ENCODE results near the gene PRADC1. TPM values are rescaled to one million over a fixed set of nuclear protein-coding genes. Genes with fewer than 3 reads are reported as not detected.

Gene PRADC1
- total and polyA plus RNA-seq, 2 donors (not counting 1 experiment from before 2014, with no cell fraction given) = 2.3 to 4.6 TPM

- H3K9ac ChIP-seq (ENCODE audit: low read length) = no peak overlapping the region
- H2AFZ ChIP-seq (ENCODE audit: insufficient read depth, low read depth, low read length, poor library complexity, severe bottlenecking) = no peak overlapping the region
- no peak overlapping the region for H3K27ac ChIP-seq (ENCODE audit: low read length in 2 of 2)
- H4K20me1 ChIP-seq (ENCODE audit: control insufficient read depth, insufficient read depth, low read length, poor library complexity, severe bottlenecking) = peaks cover 3% of the 10 kb centered on the region
- no peaks in the 10 kb centered on the region for H3K9me3 ChIP-seq (ENCODE audit: control extremely low read depth in 1 of 3, control insufficient read depth in 2 of 3, insufficient read depth in 1 of 3, low read length in 2 of 3)
- DNase-seq = no peak
- TF ChIP-seq CTCF (IDR thresholded peaks at IDR 0.05) = no peak
- TF ChIP-seq EZH2 (IDR thresholded peaks at IDR 0.05; ENCODE audit: borderline replicate concordance, insufficient read depth, low read depth, low read length, poor library complexity, severe bottlenecking) = no peak
- WGBS (ENCODE audit: insufficient coverage) = 96% methylated on average over 5 of the region's 10 CpGs
- no peak for ATAC-seq (ENCODE audit: low read depth)
- Mint-ChIP-seq H3K27me3 (no peaks in the 10 kb centered on the region), H3K4me3 (no peak overlapping the region), H3K4me1 (no peaks in the 10 kb centered on the region), H3K9me3 (ENCODE audit: insufficient read depth) (no peaks in the 10 kb centered on the region), H3K27ac (no peak overlapping the region)
- no peaks in the 10 kb centered on the region for H3K27me3 ChIP-seq (replicated peaks in 1 of 4; ENCODE audit: control extremely low read depth in 1 of 4, control insufficient read depth in 3 of 4, insufficient read depth in 4 of 4, low read length in 3 of 4)
- H3K79me2 ChIP-seq (ENCODE audit: control insufficient read depth, insufficient read depth, low read length) = no peaks in the 10 kb centered on the region
- no peak overlapping the region for H3K4me3 ChIP-seq (ENCODE audit: control extremely low read depth in 1 of 5, extremely low read depth in 1 of 5, insufficient read depth in 1 of 5, low read depth in 2 of 5, low read length in 4 of 5)
- H3K36me3 ChIP-seq (replicated peaks in 1 of 2; ENCODE audit: control extremely low read depth in 1 of 2, control insufficient read depth in 1 of 2, extremely low read depth in 1 of 2, insufficient read depth in 2 of 2, low read length in 1 of 2) = peaks cover 0 to 40% of the 10 kb centered on the region in 2 experiments
- CTCF ChIA-PET = interaction anchor here (1.5 kb wide), 1 partner anchor 31 kb away, joined by 3 read pairs; no protein-coding TSS in a partner anchor
- H3K4me2 ChIP-seq (replicated peaks; ENCODE audit: low read depth, low read length, poor library complexity, severe bottlenecking) = no peak overlapping the region
- intact Hi-C loops (cut with micrococcal nuclease) = no loop called here
- POLR2A ChIA-PET = interaction anchor here (0.5 kb wide), 1 partner anchor 27 kb away, joined by 3 read pairs; the partner anchor contains the start of gene FBXO41
- H3K4me1 ChIP-seq (ENCODE audit: control insufficient read depth in 2 of 2, insufficient read depth in 2 of 2, low read length in 2 of 2) = no peaks in the 10 kb centered on the region
These were observed 24.5 kb upstream of the PRADC1 start for GRCh38 chr2:73257425-73258125.

- no peak overlapping the region for H3K4me2 ChIP-seq (replicated peaks; ENCODE audit: low read depth, low read length, poor library complexity, severe bottlenecking)
- no peaks in the 10 kb centered on the region for H3K4me1 Mint-ChIP-seq
- peaks cover 4% of the 10 kb centered on the region for H4K20me1 ChIP-seq (ENCODE audit: control insufficient read depth, insufficient read depth, low read length, poor library complexity, severe bottlenecking)
- no peaks in the 10 kb centered on the region for H3K9me3 ChIP-seq (ENCODE audit: control extremely low read depth in 1 of 3, control insufficient read depth in 2 of 3, insufficient read depth in 1 of 3, low read length in 2 of 3)
- H3K79me2 ChIP-seq (ENCODE audit: control insufficient read depth, insufficient read depth, low read length) = no peaks in the 10 kb centered on the region
- no peak overlapping the region for H3K27ac Mint-ChIP-seq
- H3K27ac ChIP-seq (ENCODE audit: low read length in 2 of 2) = no peak overlapping the region
- H3K9me3 Mint-ChIP-seq (ENCODE audit: insufficient read depth) = no peaks in the 10 kb centered on the region
- H3K27me3 Mint-ChIP-seq = no peaks in the 10 kb centered on the region
- no peaks in the 10 kb centered on the region for H3K27me3 ChIP-seq (replicated peaks in 1 of 4; ENCODE audit: control extremely low read depth in 1 of 4, control insufficient read depth in 3 of 4, insufficient read depth in 4 of 4, low read length in 3 of 4)
- H3K4me3 ChIP-seq (ENCODE audit: control extremely low read depth in 1 of 5, extremely low read depth in 1 of 5, insufficient read depth in 1 of 5, low read depth in 2 of 5, low read length in 4 of 5) = no peak overlapping the region
- no peak overlapping the region for H2AFZ ChIP-seq (ENCODE audit: insufficient read depth, low read depth, low read length, poor library complexity, severe bottlenecking)
- H3K4me3 Mint-ChIP-seq = no peak overlapping the region
- TF ChIP-seq EZH2 (IDR thresholded peaks at IDR 0.05; ENCODE audit: borderline replicate concordance, insufficient read depth, low read depth, low read length, poor library complexity, severe bottlenecking) = no peak
- TF ChIP-seq CTCF (IDR thresholded peaks at IDR 0.05) = no peak
- POLR2A ChIA-PET = no interaction called here
- peaks cover 0 to 44% of the 10 kb centered on the region in 2 experiments for H3K36me3 ChIP-seq (replicated peaks in 1 of 2; ENCODE audit: control extremely low read depth in 1 of 2, control insufficient read depth in 1 of 2, extremely low read depth in 1 of 2, insufficient read depth in 2 of 2, low read length in 1 of 2)
- DNase-seq = no peak
- 100% methylated on average over 2 of the region's 2 CpGs for WGBS (ENCODE audit: insufficient coverage)
- no peaks in the 10 kb centered on the region for H3K4me1 ChIP-seq (ENCODE audit: control insufficient read depth in 2 of 2, insufficient read depth in 2 of 2, low read length in 2 of 2)
- CTCF ChIA-PET = interaction anchor here (1.5 kb wide), 1 partner anchor 31 kb away, joined by 3 read pairs; no protein-coding TSS in a partner anchor
- intact Hi-C loops (cut with micrococcal nuclease) = no loop called here
- no peak overlapping the region for H3K9ac ChIP-seq (ENCODE audit: low read length)
- no peak for ATAC-seq (ENCODE audit: low read depth)
These were observed 24.0 kb upstream of the PRADC1 start for GRCh38 chr2:73257021-73257420.

Data from B cell (primary cell).